T47D (cell line): ENCODE data around the gene SACM1L.
A peak's percentile ranks its signal among the peaks of the same experiment; 100 is the strongest.

Experiments used
- DNase-seq, 2 experiments: peaks; one replicate each; pipeline versions ENCODE4 v3.0.0 to v3.0.0-alpha.2; 2011 to 2012; ENCODE audit warnings: low read depth in 1 of 2, low spot score in 1 of 2
- JUND ChIP-seq: IDR thresholded peaks from 2 replicates; pipeline ENCODE4 v1.6.1; 2012; ENCODE audit warnings: low read depth
- in situ Hi-C: cut with HindIII; loops from 2 replicates; pipeline ENCODE4 v1.10.0; 2016; ENCODE audit warnings: low sequenced_read_pairs, low pct_unique_long_range_greater_than_20kb

The SACM1L gene

DNA sequence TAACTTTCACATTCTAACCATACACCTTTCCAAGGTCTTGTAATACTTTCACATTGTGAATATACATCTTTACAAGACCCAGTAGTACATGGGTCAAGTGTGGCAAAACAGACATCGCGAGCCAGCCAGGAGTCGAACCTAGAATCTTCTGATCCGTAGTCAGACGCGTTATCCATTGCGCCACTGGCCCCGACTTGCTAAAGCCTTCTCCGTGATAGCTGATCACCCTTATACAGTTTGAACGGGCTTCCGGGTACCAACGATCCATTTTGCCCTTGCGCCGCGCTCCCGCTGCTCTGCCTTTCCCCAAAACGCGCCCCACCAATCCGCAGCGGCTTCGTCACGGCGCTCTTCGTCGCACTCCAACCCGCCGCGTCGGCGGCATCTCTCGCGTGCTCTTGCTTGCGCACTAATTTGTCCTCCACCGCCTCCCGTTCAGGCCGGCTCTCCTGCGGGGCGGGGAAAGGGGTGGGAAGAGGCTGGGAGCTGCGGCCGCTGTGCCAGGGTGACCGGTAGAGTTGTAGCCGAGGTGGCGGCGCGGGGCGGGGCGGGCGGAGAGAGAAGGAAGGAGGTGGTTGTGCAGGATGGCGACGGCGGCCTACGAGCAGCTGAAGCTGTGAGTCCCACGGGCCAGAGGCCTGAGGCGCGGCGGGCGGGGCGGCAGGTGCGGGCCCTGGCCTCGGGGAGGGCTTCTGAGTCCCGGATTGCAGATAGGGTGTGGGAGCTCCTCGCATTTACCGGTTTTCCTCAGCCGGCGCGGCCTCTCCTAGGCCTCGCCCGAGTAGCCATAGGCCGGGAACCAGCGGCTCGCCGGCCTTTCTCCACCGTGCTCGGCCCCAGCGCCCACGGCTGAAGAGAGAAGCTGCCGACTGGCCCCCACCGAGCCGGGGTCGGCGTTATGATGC lies at the start of gene SACM1L:
SACM1L (plus strand) TSS at position 515 of the 905 bp plus-strand sequence; CDS start at position 585, 70 bp downstream.
- no peak for TF ChIP-seq JUND
- peak; percentile 74 to 99 for DNase-seq
- in situ Hi-C loops = no loop called here

DNA sequence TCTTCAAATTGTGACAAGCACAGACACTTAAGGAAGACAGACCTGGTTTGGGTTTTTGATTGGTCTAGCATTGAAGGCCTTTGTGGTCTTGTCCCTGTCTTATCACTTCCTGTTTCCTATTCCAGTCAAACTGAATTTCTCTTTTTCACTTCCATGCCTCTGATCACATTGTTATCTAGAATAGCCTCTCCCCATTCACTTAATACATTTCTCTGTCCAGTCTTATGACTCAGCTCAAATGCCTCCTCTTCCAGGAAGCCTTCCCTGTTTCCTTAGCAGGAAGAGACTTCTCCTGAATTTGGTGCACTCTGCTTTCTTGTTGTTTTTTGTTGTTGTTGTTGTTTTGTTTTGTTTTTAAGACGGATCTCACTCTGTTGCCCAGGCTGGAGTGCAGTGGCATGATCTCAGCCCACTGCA lies 49.1 kb upstream of the SACM1L start:
- no peak for TF ChIP-seq JUND
- no peak for DNase-seq
- in situ Hi-C loops = no loop called here

DNA sequence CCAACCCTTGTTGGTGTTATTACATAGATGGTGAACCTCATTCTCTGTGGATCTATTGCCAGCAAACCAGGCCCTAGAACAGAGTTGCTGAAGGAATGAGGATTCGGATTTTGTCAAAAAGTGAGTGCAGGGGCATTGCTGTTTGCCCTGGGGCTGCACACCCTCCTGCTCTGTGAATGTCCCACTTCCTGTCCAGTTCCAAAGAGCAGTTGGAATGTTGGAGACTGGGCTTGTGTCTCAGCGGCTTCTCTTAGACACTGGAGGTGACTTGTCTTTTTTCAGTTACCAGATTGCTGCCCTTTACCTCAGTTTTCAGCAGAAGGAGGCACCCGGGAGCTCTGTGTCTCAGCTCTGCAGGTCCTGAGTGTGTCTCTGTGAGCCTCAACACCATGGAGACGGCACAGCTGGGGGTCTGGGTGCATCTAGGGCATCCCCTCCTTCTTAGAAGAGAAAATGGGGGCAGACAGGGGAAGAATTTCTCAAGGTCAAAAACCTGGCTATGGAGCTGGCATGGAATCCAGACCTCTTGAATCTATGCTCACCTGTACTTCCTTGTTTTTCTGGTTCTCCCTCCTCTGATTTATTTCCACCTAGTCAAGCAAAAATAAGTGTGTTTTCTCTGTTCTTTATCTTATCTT lies 48.4 kb upstream of the SACM1L start:
- no peak for TF ChIP-seq JUND
- DNase-seq = peak in 1 of 2 experiments; percentile 41
- in situ Hi-C loops = no loop called here

- no peak for TF ChIP-seq JUND
- no peak for DNase-seq
- in situ Hi-C loops = no loop called here
These were observed 47.4 kb upstream of the SACM1L start for GRCh38 chr3:45641756-45642155.

DNA sequence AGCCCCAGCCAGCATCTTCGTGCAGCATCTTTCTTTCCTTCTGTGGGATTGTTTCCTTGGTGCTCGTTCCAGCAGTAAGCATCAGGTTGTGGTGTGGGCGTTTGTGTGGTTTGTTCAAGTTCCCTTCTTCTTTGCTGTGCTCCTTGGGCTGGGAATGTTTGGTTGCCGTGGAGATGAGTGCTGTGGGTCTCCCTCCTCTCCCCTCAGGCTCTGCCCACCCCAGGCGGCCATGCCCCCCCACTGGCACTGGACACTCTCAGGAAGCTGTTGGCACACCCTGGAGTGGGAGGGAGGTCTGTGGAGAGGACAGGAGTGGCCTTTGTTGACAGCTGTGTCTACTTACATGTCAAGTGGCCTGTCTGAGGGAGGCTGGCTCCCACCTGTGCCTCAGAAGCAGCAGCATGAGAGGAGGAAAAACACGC lies 46.5 kb upstream of the SACM1L start:
- in situ Hi-C loops = no loop called here
- no peak for DNase-seq
- TF ChIP-seq JUND = no peak

GRCh38 chr3:45644063-45644790 lies 45.0 kb upstream of the SACM1L start:
- no peak for TF ChIP-seq JUND
- DNase-seq = no peak
- in situ Hi-C loops = no loop called here

DNA sequence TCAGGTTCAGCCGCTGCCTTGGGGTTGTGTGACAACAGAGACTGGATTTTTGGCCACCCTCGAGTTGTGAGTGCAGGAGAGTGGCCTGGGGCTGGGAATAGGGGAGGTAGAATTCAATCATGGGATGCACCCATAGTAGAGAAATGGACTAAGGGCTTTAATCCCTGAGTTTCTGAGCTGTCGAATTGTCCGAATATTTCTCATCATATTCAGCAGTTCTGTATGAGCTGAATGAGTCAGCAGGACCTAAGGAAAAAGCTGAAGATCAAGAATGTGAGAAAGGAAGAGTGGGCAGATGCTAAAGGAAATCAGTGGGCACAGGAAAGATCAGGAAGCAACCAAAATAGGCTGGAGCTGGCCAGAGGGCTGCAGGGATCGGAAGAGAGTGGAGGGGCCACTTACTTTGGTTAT lies 44.4 kb upstream of the SACM1L start:
- no peak for TF ChIP-seq JUND
- no peak for DNase-seq
- in situ Hi-C loops = no loop called here

DNA sequence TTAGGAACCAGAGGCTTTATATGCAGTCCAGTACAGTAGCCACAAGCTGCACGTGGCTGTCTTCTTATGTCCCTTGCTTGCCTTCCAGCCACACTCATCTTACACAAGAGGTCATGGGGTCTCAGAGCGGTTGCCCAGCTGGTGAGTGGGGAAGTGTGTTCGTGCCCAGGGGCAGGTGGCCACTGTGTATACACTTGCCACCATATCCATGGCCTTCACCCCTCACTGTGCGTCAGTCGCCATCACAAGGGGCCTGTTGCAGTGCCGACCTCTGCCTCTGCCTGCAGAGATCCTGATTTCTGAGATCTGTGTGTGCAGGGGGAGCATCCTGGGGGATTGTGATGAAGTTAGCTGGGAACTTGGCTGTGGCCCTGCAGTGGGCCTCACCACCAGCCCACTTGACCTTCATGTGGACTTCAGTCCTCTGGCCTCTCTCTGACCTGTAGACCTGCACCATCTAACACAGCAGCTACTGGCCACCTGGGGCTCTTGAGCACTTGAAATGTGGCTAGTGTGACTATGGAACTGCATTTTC lies 43.1 kb upstream of the SACM1L start:
- TF ChIP-seq JUND = no peak
- in situ Hi-C loops = no loop called here
- DNase-seq = no peak

DNA sequence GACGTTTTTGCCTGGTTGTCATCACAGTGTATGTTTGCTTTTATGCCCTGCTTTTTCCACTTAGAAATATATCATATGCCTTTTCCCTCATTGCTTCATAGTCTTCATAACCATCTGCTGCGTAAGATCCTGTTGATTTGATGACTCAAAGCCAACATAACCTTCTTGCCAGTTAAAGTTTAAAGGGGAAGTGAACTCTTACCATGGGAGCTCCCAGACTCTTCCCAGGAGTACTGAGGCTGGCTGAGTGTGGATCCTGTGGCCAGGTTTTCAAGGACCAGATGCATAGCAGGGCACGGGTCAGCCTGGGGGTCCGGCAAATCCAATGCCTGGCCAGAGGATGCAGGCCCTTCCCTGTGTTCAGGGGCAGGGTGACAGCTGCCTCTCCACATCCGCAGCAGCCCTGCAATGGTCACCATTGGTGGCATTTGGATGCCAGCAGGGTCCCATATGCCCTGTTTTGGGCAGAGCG lies 42.0 kb upstream of the SACM1L start:
- peak; percentile 30 to 58 for DNase-seq
- no peak for TF ChIP-seq JUND

GRCh38 chr3:45653205-45653604 lies 36.0 kb upstream of the SACM1L start:
- in situ Hi-C loops = no loop called here
- no peak for DNase-seq
- TF ChIP-seq JUND = no peak

More for the DNA sequence above, 42.0 kb upstream of the SACM1L start:
- in situ Hi-C loops = no loop called here

GRCh38 chr3:45654397-45654944 lies 34.7 kb upstream of the SACM1L start:
- TF ChIP-seq JUND = no peak
- in situ Hi-C loops = no loop called here

DNA sequence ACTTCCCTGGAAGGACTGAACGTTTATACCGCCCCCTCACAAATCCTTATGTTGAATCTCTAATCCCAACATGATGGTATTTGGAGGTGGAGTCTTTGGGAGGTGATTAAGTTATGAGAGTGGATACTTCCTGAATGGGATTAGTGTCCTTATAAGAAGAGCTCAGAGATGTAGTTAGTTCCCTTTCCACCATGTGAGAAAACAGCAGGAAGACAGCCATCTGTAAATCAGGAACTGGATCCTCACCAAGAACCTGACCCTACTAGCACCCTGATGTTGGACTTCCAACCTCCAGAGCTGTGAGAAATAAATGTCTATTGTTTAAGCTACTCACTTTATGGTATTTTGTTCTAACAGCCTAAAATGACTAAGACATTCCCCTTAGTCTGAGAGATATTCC lies 33.3 kb upstream of the SACM1L start:
- DNase-seq = no peak
- in situ Hi-C loops = no loop called here
- no peak for TF ChIP-seq JUND

More at GRCh38 chr3:45654397-45654944, 34.7 kb upstream of the SACM1L start:
- peak in 1 of 2 experiments; percentile 32 for DNase-seq
